GM12865 (cell line): Measurements from ENCODE around the gene EVA1B.

Experiments
- DNase-seq: peaks from one replicate; pipeline ENCODE4 v3.0.0; 2010; ENCODE audit warnings: low read depth
- H3K4me3 ChIP-seq: 2 replicates; pipeline ENCODE4 v1.5.1; 2011; ENCODE audit warnings: mild to moderate bottlenecking, low read depth, low read length, control low read depth
- CTCF ChIP-seq: IDR thresholded peaks from 2 replicates; pipeline ENCODE4 v1.5.1; 2011; ENCODE audit warnings: low read length, control low read depth, low read depth, inconsistent platforms; ENCODE audit not compliant: insufficient read depth; ENCODE audit errors: missing control alignments

EVA1B gene

GRCh38 chr1:36284517-36284916, 38.9 kb downstream of the EVA1B start:
- no peak overlapping the region for H3K4me3 ChIP-seq
- DNase-seq = no peak
- no peak for TF ChIP-seq CTCF

- H3K4me3 ChIP-seq = no peak overlapping the region
- DNase-seq = no peak
- no peak for TF ChIP-seq CTCF
These were observed 39.4 kb downstream of the EVA1B start for GRCh38 chr1:36284061-36284460.

GRCh38 chr1:36279789-36280296, 43.6 kb downstream of the EVA1B start:
- no peak overlapping the region for H3K4me3 ChIP-seq
- DNase-seq = no peak
- no peak for TF ChIP-seq CTCF

GRCh38 chr1:36279110-36279788, 44.2 kb downstream of the EVA1B start:
- no peak for DNase-seq
- TF ChIP-seq CTCF = no peak
- no peak overlapping the region for H3K4me3 ChIP-seq

GRCh38 chr1:36276688-36277087, 46.8 kb downstream of the EVA1B start:
- no peak for DNase-seq
- no peak for TF ChIP-seq CTCF
- no peak overlapping the region for H3K4me3 ChIP-seq

- no peak for TF ChIP-seq CTCF
- DNase-seq = no peak
- H3K4me3 ChIP-seq = no peak overlapping the region
These were observed 49.2 kb downstream of the EVA1B start for GRCh38 chr1:36274201-36274600.

- no peak for TF ChIP-seq CTCF
- no peak overlapping the region for H3K4me3 ChIP-seq
- no peak for DNase-seq
These were observed 50.4 kb downstream of the EVA1B start for GRCh38 chr1:36273024-36273423.
